Fibroblast of the conjunctiva (primary cell): ENCODE results near the gene CHN2.

Experiments
- DNase-seq: peaks from one replicate; pipeline ENCODE4 v3.0.0-alpha.2; 2010; ENCODE audit warnings: low read depth

Gene CHN2

DNA sequence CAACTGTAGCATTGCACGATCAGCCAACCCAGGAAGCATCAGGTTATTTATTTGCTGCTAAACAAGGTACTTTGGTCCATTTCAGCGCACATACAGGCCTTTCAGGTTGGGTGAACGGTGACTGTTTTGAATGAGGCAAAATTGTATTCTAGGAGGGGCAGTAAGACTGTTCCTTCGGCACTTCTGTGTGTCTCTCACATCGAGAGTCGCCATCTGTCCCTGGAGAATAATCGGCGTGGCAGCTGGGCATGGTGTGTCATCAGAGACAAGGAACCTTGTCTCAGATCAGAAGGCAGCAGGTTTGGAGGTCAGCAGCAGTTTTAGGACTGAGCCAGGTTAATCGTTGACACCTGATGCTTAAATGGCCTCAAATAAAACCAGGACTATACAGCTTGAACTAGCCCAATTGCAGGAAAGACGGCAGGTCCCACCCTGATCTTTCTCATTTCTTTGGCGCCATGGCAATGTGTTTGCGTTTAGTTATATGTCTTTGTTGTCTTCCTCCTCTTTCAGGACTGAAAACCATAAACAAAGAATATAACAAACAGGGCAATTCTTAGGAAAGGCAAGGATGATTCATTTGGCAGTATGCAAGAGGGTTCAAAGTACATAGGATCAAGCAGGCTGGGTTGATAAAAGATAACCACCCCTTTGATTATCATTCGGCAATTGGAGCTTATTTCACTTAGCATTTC is 277.0 kb downstream of the CHN2 start:
- no peak for DNase-seq

DNA sequence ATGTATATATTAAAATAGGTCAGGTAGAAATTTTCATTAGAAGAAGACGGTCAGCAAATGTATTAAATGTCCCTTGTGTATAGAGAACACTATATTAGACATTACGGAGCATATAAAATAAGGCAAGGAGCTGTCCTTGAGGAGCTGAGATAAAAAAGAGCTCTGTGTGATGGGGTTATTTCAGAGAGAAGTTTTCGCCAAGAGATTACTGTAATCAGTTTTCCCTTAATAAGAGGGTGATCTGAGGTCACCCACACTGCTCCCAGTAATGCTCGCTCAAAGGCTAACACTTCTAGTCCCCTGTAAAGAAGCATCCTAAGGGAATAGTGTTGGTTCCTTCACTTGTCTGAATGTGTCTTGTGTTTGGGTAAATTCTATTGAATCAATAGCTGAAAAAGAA is 282.3 kb downstream of the CHN2 start:
- no peak for DNase-seq

DNA sequence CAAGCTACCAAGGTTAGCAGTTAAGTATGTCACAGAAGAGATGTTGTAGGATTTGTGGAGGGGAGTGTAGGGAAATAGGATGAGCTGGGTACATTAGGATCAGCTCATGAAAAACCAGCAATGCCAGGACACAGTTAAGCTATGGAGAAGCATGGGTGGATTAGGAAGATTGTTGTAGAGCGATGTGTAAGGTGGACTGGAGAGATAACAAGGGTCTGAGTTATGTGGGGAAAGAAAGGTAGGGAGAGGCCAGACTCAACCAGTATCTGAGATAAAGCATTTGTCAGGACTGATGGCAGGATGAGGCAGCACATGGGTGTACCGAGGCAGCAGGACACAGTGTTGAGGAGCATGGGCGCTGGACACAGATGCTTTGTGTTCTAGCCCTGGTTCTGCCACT is 283.7 kb downstream of the CHN2 start:
- no peak for DNase-seq

DNA sequence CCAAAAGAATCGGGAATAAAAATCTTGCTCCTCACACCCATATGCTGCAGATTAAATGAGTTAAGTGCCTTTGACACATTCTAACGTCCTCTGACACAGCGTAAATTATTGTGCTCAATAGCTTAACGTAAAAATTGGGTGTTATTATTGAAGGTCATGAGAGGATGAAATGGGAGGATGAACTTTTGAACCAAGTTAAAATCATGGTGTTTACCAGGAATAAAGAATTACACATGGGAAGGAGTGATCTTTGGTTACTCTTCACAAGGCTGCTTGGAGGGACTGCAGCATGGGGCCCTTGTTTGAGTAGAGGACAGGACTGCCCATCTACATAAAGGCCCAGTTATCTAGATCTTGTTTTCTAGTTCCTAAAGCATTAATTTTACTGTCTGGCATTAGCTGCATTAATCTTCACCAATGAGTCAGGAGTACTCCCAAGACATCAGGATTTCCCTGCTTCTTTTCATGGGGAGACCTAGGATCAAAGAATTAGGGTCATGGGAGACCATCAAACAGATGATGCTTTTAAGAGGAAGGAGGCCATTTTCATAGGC is 284.2 kb downstream of the CHN2 start:
- no peak for DNase-seq

DNA sequence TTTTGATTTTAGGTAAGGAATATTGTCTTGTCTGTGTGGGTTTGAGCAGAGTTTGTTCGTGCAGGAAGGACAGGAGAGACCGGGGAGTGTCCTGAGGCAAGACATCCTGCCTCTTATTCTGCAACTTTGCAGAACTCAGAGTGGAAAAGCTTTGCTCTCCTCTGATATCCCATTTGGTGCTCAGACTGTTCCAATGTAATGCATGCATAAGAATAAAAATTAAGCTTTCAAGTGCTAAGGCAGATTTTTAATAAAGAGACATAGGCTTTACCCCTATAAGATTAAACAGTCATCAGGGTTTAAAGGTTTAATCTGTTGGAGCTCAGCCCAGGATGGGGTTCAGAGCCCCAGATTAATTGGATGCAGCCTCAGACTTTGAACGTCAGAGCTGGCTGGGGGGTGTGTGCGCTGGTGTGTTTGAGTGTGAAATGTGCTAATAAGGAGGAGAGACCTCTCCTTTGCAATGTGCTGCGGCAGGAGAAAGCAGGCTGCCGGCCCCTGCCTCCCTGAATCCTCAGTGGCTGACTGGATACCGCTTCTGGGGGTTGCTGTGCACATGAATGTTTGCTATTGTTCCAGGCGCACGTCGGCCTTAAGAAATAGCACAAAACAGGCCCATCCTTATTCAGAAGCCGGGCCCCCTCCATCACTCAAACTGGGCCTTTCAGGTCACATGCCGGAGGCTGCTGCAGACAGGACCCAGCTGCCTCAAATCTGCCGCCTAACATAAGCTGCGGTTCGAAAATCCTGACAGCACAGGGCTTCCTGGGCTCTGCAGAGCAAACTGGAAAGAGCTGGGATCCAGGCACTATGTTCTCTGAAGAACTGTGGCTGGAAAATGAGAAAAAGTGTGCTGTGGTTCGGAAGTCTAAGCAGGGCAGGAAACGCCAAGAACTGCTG is 285.0 kb downstream of the CHN2 start:
- DNase-seq = no peak

DNA sequence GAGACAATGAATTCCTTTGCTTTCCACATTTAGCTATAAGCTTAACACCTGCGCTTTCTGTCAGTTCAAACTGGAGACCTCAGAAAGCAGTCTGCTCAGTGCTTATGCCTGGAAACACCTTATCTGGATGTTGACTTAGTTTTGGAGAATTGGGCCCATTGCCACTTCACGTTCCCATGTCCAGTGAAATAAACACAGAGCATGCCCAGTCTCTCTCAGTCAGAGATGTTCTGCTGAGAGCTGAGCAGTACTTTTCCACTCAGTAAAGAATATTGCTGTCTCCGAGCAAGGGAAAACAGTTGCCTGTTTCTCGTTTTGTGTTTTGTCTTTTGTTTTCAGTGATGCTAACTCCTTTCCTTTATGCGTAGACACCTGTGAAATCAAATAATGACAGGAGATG is 285.9 kb downstream of the CHN2 start:
- no peak for DNase-seq

DNA sequence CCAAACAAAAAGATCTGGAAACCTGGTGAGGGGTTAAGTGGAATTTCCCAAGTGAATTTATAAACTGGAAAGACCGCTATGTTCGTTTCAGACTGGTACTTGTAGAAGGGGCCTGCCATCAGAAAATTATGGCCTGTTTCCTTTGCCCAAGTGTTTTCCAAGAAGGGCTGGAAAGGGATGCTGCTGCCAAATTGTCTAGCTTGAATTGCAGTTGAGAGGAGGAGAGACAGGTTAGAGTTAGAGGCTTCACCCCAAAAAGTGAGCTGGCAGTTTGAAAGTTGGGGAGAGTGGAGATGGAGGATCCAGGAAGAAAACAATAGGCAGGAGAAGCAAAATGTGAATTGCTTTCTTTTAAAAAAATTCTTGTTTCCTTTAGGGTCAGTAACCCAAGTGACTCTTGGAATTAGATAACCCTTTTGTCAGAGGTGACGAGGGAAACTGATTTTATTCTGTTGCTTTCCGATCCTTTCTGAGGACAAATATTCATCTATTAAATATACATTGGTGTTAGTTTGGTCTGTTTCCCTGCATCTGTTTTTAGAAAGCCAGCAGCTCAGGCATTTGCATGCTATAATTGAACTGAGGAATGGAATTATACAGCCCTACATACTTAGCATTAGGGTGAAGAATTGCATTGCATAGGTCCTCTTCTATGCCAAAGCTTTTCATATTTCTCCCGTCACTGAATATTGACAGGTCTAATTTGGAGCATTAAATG is 286.5 kb downstream of the CHN2 start:
- no peak for DNase-seq

DNA sequence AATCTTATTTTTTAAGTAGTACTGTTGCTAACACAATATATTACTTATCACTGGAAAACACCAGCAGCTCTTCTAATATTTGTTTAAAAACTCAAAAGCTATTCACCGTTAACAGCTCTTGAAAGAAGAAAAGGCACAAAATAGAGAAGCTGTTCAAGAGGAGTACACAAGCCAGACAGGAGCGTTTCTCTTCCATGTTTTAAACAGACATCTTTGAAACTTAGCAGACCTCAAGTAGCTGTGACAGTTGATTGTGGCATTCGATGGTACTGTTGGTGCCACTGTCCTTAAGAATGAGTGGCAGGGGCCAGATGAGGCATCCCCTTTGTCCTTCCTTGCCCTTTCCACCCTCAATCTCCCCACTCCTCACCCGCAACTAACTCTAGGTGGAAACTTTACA is 287.5 kb downstream of the CHN2 start:
- no peak for DNase-seq

DNA sequence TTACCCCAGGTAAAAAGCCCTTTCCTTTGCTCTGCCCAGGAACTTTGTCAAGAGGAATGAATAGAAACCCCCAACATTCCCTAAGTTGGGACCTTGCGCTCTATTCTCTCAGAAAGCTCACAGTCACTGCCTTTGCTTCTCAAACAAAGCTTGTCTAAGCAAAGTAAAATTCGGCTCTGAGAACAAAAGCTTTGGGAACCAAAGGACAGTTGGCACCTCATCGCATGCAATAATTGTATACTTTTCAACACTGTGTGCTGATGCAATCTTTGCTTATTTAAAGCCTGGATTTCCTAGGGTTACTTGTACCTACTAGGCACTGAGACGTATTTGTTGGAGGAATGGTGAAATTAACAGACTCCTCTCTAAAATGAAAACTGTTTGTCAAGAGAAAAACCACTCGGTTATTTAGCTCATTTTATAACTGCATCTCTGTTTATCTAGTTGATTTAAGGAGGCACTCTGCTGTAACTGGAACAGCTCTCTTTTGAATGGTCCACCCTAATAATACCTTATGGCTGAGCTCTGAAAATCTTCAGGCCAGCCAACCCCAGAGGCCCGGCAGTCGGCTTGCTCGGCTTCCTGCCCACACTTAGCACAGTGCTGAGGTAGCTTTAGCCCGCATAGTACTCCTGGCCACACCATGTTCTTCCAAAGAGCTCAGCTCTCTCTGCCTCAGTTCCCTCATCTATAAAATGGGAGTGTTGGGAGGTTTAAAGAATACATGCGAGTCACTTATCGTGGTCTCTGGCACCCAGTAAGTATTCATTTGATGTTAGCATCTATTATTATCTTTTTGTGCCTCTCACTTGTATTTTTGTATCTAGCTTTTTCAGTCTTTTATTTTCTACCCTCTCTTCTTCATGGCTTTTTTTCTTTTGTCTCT is 288.9 kb downstream of the CHN2 start:
- no peak for DNase-seq

DNA sequence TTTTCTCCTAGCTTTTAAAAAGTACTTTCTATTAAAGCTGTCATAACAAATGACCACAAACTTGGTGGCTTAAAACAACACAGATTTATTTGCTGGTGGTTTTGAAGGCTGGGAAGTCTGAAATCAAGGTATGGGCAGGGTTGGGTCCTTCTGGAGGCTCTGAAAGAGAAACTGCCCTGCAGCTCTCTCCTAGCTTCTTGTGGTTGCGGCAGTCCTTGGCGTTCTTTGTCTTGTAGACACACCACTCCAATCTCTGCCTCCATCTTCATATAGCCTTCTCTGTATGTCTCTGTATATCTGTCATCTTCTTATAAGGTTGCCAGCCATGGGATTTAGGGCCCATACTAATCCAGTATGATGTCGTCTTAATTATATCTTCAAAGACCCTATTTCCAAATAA is 289.7 kb downstream of the CHN2 start:
- DNase-seq = no peak

DNA sequence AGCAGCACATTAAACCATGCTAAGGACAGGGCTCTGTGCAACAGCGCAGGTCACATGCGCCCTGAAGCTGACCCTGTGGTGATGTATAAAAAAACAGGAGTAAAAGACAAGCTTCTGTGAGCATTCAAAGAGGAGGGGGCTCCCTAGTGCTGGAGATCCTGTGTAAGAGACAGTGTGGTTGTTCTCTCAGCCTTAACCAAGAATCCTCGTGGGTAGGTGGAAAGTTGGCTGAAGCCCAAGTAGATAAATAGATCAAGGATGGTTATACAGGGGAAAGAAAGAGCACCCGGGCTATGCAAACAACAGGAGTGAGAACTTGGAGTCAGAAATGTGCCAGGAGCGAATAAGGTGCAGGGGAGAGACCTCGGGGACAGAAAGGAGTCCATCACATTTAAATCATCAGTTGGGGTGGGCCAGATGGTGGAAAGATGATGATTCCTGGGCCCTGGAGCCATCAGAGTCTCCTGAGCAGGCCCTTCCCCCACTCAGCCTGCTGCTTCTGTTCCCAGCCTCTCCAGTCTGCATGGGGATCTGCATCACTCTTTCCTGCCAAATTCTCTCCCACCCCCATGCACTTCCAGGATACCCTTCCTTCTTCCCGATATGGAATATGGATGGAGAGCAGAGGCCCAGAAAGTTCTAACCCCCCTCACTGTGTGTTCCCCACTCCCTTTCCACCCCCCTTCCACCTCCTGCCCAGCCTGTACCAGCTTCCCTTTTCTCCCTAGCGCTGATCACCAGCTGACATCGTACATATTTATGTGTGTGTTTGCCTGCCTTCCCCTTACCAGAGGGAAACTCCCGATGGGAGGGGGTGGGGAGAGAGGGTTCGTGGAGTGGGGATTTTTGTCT is 291.0 kb downstream of the CHN2 start:
- DNase-seq = no peak

DNA sequence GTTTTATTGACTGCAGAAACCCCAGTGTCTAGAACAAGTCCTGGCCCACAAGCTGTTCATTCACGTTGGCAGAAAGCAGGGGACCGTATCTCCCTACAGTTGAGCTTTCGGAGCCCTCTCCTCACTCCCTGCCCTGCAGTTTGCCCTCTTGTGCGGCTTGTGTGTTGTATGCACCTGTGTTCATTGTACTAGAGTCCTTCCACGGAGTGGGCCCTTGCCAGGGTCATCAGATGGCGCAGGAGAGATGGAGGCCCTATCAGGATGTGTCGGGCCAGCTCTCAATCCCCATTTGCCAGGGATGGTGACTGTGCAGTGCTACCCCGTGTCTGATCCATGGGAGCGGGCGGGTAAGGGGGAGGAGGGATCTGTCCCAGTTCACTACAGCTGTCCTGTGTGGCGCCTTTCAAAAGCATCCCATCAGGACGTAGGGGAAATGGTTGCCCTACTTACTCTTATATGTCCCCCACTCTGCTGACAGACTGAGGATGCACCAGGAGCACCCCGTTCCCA is 291.7 kb downstream of the CHN2 start:
- no peak for DNase-seq

DNA sequence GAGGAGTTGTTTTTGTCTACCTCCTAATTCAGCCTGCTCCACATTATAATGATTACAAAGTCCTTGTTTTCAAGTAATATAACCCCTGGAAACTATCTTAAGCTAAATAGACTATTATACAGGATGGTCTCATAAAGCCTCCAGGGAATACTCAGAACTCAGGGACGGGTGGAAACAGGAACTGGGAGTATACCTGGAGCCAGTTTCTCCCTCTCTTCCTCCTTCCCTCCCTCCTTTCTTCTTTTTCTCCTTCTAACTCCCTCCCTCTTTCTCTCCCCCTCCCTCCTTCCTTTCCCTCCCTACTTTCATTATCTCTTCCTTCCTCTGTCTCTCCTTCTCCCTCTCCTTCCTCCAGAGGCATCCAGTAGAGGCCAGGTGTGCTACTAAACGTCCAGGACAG is 292.8 kb downstream of the CHN2 start:
- no peak for DNase-seq

DNA sequence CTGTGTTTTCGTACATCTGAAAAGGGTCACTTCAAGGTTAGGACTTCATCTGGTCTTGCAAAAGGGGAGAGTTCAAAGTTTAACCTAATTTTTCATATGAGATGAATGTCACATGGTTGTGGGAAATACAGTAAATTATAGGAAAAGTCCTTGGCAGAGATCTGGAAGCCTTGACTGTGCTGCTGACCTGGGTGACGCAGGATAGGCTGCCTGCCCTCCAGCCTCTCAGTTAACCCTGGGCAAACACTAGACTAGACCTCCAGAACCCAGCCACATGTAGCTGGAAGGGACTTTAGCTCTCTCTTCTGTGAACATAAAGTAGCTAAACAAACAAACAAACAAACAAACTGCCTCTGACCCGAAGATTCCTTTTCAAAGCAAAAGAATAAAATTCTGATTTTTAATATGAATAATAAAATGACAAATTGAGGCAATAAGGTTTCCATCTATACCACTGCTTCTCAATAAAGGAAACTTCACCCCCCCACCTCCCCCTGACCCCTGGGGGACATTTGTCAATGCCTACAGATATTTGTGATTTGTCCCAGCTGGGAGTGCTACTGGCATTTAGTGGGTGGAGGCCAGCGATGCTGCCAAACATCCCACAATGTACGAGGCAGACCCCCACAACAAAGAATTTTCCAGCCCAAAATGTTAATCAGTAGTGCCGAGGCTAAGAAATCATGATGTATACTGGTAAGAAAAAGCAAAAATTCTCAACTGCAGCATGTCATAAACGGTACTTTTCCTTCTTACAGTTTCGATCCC is 293.8 kb downstream of the CHN2 start:
- DNase-seq = no peak

DNA sequence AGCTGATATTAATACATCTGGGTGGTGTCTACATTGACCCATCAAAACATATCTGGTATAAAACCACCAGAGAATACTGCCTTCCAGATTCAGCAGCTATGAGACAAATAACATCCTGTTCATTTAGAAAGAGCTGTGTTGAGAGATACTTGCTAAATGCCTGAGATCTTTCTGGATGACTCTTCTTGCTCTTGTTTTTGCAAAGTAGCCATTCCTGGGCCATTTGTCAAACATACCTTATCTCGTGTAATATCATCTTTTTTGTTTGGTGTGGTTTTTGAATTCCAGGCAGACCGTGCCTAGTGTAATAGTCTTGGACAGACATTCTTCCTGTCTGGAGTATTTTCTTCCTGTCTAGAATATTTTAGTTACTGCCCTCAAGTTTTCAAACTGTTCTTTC is 294.4 kb downstream of the CHN2 start:
- peak; percentile 32 for DNase-seq

DNA sequence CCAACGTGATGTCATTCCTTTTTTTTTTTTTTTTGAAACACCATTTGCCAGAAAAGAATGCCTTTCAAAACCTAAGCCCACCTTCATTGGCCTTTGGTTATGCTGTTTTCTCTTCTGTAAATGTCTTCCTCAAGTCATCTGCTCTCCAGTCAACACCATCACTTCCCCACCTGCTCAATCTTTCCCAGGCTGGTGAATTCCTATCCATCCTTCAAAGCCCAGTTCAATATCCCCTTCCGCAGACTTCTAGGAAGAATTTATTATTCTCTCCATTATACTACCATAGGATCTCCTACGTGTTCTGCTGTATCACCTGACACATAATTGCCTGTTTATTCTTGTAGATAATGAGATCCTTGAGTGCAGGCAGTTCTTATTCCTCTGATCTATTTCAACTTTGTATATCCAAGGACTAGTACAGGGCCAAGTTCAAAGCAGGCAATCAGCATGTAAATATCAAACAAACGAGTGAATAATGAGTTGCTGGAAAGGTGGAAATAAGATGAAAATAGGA is 295.6 kb downstream of the CHN2 start:
- DNase-seq = no peak

DNA sequence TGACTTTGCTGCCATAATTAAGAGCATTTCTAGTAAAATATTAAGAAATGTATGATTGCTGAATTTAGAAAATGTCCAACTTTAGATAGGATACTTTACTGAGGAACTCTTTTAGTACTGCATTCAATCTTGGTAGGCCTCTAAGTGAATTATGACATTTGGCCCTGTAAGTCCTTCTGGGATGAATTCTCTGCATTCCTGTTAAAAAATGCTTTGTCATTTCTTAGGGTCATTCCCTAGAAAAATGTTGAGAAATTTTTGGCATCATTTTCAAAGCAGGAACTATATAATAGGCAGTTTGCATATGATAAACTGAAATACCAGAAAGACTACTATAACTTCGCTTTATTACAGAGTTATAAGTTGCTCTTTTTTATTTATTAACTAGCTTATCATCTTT is 299.8 kb downstream of the CHN2 start:
- DNase-seq = peak; percentile 28

DNA sequence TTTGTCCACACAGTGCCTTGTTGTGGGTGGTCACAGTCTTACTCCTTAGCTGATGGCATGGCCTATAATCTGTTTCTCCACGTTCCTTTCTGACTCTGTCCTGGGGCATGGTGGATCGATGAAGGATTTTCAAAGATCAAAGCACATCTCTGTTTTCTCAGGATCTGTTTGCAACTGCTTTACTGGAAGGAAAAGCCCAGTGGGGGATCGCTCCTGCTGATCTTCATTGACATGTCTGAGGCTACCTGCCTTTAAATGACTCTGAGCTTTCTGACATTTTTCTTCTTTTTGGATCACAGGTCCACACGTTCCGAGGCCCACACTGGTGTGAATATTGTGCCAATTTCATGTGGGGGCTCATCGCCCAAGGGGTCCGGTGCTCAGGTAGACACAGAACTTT is 301.1 kb downstream of the CHN2 start:
- no peak for DNase-seq

DNA sequence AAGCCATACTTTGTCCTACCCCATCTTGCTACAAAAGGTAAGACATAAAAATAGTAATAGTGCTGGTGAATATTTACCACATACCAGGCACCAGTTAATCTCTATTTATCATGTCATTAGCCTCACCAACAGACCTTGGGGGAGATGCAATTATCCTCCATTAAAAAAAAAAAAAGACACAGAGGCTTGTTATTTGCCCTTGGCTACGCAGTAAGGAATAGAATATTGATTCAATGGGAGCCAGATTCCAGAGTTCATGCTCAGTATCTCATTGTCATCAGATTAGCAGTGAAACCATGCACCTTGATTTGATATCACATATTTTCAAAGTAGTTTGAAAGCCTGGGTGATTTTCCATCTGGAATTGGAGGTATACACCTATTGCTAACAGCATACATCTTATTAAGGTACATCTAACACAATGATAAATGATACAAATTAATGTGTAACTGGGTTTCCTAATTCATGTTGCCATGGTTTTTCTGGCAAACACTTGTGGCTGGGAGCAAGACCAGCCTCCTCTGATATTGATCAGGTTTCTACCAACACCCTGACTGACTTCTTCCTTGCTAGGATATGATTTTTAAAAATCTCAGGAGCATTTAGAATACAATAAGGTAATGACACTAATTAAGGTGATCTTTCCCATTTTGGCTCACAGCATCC is 301.9 kb downstream of the CHN2 start:
- no peak for DNase-seq
